Erythroblast (primary cell): ENCODE results near the gene HNRNPA0.

Experiments
- GATA1 ChIP-seq: IDR thresholded peaks from 2 replicates; pipeline ENCODE4 v1.6.1; 2011; ENCODE audit warnings: low read depth, mild to moderate bottlenecking, control low read depth, low read length, moderate library complexity
- POLR2A ChIP-seq: IDR thresholded peaks from 2 replicates; pipeline ENCODE4 v1.6.1; 2011; ENCODE audit warnings: mild to moderate bottlenecking, low read length

GRCh38 chr5:137695651-137696428, 58.3 kb downstream of the HNRNPA0 start:
- TF ChIP-seq POLR2A (no peak), GATA1 (no peak)
